Urinary bladder (tissue), 2 donors: Measurements from ENCODE around the gene LRRC31. TPM values are rescaled to one million over a fixed set of nuclear protein-coding genes. Genes with fewer than 3 reads are reported as not detected.

Source experiments
- polyA plus RNA-seq: library from polyadenylated mRNA; stranded (reverse); fragments of 200-250 nt; gene quantifications from one replicate; pipeline ENCODE4 v1.2.3, GENCODE V29; 2013
- total RNA-seq: library from RNA; depleted of rRNA; stranded (reverse); fragments of >200 nt; gene quantifications from one replicate; pipeline ENCODE4 v1.2.3, GENCODE V29; 2014
- donor health status: healthy.

Gene LRRC31
- total and polyA plus RNA-seq, 2 donors: not detected

Other genes starting within 250 kb of the LRRC31 start
- 74.4 TPM for gene MECOM, start 206.2 kb downstream of the LRRC31 start, total RNA-seq
- 14.5 TPM for gene MECOM, start 206.2 kb downstream of the LRRC31 start, polyA plus RNA-seq
- 108 TPM for gene TERC, start 104.9 kb downstream of the LRRC31 start, total RNA-seq
- not detected for gene TERC, start 104.9 kb downstream of the LRRC31 start, polyA plus RNA-seq
- gene ACTRT3, start 100.4 kb downstream of the LRRC31 start, total RNA-seq: 3.3 TPM
- gene ACTRT3, start 100.4 kb downstream of the LRRC31 start, polyA plus RNA-seq: 2.4 TPM
- gene MYNN, start 96.5 kb downstream of the LRRC31 start, total RNA-seq: 50.8 TPM
- 11.9 TPM for gene MYNN, start 96.5 kb downstream of the LRRC31 start, polyA plus RNA-seq
- gene LRRIQ4, start 57.1 kb downstream of the LRRC31 start, total RNA-seq: not detected
- gene LRRIQ4, start 57.1 kb downstream of the LRRC31 start, polyA plus RNA-seq: not detected
- 14.7 TPM for gene LRRC34, start 57.0 kb downstream of the LRRC31 start, total RNA-seq
- gene LRRC34, start 57.0 kb downstream of the LRRC31 start, polyA plus RNA-seq: 2.0 TPM
- not detected for gene SAMD7, start 41.6 kb upstream of the LRRC31 start, total RNA-seq
- gene SAMD7, start 41.6 kb upstream of the LRRC31 start, polyA plus RNA-seq: not detected
- 78.9 TPM for gene SEC62, start 96.9 kb upstream of the LRRC31 start, total RNA-seq
- 65.5 TPM for gene SEC62, start 96.9 kb upstream of the LRRC31 start, polyA plus RNA-seq
- gene GPR160, start 168.1 kb upstream of the LRRC31 start, total RNA-seq: 25.9 TPM
- gene GPR160, start 168.1 kb upstream of the LRRC31 start, polyA plus RNA-seq: 4.0 TPM